Suprapubic skin (tissue), 3 donors: ENCODE measurements around the gene PSME1.

Experiments used
- POLR2AphosphoS5 ChIP-seq, 3 donors: sonication (generic); formaldehyde crosslinking; IDR thresholded peaks; one replicate each; pipeline ENCODE4 v1.6.1; 2017; ENCODE audit warnings: antibody characterized with exemption in 3 of 3
- TF ChIP-seq, protein P1 (sequence below), 2 donors: fragments of 200-600 bp in 1 of 2; fragments of 450-650 bp in 1 of 2; sonication (generic) in 1 of 2; IDR thresholded peaks; one replicate each; pipeline ENCODE4 v1.5.1; 2016 to 2019; ENCODE audit warnings: antibody characterized with exemption in 2 of 2, mild to moderate bottlenecking in 1 of 2, moderate library complexity in 1 of 2

DNA sequence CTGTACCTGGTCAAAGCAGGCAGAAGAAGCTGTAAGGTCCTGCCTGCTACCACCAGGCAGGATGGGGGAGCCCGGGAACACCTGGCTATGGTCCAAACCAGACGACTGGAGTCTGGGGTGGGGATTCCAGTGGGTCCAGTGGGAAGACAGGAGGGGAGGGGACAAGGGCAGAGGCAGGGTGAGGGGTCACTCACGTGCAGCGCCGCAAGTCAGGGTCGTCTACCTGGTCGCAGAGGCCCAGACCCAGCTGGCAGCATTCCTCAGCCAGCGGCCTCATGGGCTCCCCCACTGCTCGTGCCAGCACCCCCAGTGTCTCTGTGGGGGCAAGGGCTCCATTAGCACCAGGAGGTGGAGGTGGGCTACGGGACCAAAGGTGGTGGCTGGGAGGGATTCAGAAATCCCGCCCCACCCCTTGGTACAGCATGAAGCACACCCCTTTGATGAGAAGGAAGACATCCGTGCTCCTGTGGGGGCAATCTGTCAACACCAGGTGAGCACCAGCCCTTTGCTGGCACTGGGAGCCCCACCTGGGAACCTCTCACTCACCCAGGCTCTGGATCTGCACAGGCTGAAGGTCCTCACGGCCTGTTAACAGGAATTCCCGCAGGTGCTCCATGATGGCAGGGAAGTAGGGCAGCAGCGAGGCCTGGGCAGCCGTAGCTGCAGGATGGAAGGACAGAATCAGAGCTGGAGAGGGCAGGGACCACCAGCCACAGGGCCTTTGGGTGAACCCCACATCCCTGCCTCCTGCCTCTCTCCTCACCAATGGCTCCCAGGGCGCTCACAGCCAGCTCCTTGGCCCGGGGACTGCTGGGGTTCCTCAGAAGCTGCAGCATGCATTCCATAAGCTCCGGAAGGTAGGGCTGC is 48.3 kb downstream of the PSME1 start:
- TF ChIP-seq, protein P1, sequence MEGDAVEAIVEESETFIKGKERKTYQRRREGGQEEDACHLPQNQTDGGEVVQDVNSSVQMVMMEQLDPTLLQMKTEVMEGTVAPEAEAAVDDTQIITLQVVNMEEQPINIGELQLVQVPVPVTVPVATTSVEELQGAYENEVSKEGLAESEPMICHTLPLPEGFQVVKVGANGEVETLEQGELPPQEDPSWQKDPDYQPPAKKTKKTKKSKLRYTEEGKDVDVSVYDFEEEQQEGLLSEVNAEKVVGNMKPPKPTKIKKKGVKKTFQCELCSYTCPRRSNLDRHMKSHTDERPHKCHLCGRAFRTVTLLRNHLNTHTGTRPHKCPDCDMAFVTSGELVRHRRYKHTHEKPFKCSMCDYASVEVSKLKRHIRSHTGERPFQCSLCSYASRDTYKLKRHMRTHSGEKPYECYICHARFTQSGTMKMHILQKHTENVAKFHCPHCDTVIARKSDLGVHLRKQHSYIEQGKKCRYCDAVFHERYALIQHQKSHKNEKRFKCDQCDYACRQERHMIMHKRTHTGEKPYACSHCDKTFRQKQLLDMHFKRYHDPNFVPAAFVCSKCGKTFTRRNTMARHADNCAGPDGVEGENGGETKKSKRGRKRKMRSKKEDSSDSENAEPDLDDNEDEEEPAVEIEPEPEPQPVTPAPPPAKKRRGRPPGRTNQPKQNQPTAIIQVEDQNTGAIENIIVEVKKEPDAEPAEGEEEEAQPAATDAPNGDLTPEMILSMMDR (IDR thresholded peaks at IDR 0.05) = no peak
- TF ChIP-seq POLR2AphosphoS5 (IDR thresholded peaks at IDR 0.05) = no peak
